Measurements from ENCODE around the gene HSD17B7. TPM values are rescaled to one million over a fixed set of nuclear protein-coding genes. Genes with fewer than 3 reads are reported as not detected.
A peak's percentile ranks its signal among the peaks of the same experiment; 100 is the strongest.

HSD17B7 gene
- total and polyA plus RNA-seq, 11 donors = 2.6 to 15.9 (median 4.0) TPM

DNA sequence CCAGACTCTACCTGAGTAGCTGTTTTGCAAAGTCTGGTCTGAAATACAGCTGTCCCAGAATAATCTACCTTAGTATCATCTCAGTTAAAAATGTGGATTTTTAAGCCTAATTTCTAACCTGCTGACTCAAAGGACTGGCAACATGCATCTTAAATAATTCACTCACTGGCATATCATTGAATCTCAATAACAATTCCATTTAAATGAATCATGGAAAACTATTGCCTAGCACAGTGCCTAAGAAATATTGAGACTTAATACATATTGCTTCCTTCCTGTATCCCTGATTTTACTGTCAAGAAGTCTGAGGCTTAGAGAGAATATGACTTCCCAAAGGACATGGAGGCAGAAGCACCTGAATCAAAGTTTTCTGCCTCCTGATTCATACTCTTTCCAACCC lies 67.3 kb downstream of the HSD17B7 start:
- ATAC-seq = no peak
- Histone ChIP-seq H3K36me3 (no peaks in the 10 kb centered on the region), H3K27ac (no peak overlapping the region), H3K27me3 (no peaks in the 10 kb centered on the region), H3K4me1 (peaks cover 0 to 16% (median 0%) of the 10 kb centered on the region in 12 donors), H3K9me3 (no peaks in the 10 kb centered on the region), H3K4me3 (no peak overlapping the region)
- DNase-seq = no peak
- intact Hi-C loops (cut with DNase I) = loop anchor here in 1 of 10 donors (5.0 kb wide), 2 partner anchors 209 to 319 kb away; partner anchors contain the start of gene RGS4
- TF ChIP-seq POLR2A (IDR thresholded peaks at IDR 0.05) (no peak), CTCF (IDR thresholded peaks at IDR 0.05) (no peak)

DNA sequence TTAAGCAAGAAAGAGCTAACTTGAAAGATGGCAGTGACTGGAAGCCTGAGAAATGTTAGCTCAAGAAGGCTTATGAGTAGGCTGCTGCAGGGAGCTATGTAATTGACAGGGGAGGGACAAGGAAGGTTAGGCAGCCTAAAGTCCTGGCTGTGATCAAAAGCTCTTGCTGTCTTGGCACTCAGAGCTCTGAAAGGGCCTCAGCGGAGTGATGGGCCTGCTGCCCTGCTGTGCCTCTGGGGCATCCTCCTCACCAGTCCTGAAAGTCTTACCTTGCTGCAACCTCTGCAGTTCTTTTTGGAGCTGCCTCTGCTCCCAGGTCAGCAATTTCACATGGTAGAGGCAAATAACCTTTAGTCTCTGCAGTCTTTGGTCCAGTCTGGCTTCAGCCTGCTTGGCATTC lies 68.7 kb downstream of the HSD17B7 start:
- no peak for TF ChIP-seq CTCF (IDR thresholded peaks at IDR 0.05)
- TF ChIP-seq POLR2A (IDR thresholded peaks at IDR 0.05) = no peak
- H3K36me3 ChIP-seq = no peaks in the 10 kb centered on the region
- peaks cover 0 to 16% (median 0%) of the 10 kb centered on the region in 12 donors for H3K4me1 ChIP-seq
- 64 to 77% (median 71%) methylated on average over 1 of the region's 1 CpG for WGBS, 4 donors
- DNase-seq (no peak), ATAC-seq (no peak)
- no peak overlapping the region for H3K27ac ChIP-seq
- no peaks in the 10 kb centered on the region for H3K9me3 ChIP-seq
- no peaks in the 10 kb centered on the region for H3K27me3 ChIP-seq
- no peak overlapping the region for H3K4me3 ChIP-seq
- intact Hi-C loops (cut with DNase I) = loop anchor here in 1 of 10 donors (5.0 kb wide), 2 partner anchors 208 to 318 kb away; partner anchors contain the start of gene RGS4

- peak in 4 of 5 donors; percentile 29 to 59 (median 47) for DNase-seq
- Histone ChIP-seq H3K4me3 (no peak within 1 kb of the TSS), H3K27ac (peak within 1 kb of the TSS in 7 of 12 donors; percentile 1 to 52 (median 38)), H3K27me3 (peaks cover 0 to 4% (median 0%) of the 10 kb centered on the region in 9 donors), H3K36me3 (no peaks in the 10 kb centered on the region), H3K4me1 (peaks cover 0 to 16% (median 0%) of the 10 kb centered on the region in 12 donors), H3K9me3 (no peaks in the 10 kb centered on the region)
- TF ChIP-seq POLR2A (IDR thresholded peaks at IDR 0.05) (no peak), CTCF (IDR thresholded peaks at IDR 0.05) (no peak)
- peak; percentile 86 to 97 (median 96) for ATAC-seq
- intact Hi-C loops (cut with DNase I) = no loop called here
- 35 to 40% (median 36%) methylated on average over 4 of the region's 4 CpGs for WGBS, 4 donors
These were observed 70.6 kb downstream of the HSD17B7 start, which contains the start of gene CCDC190 for GRCh38 chr1:162861101-162861500. CCDC190 (minus strand) TSS chr1:162861175; CDS start chr1:162859646, 1,529 bp downstream.

GRCh38 chr1:162861625-162862024 lies 71.1 kb downstream of the HSD17B7 start:
- no peak for DNase-seq
- Histone ChIP-seq H3K27ac (peak overlapping the region in 7 of 12 donors; percentile 1 to 52 (median 38)), H3K4me3 (no peak overlapping the region), H3K4me1 (peaks cover 0 to 16% (median 0%) of the 10 kb centered on the region in 12 donors), H3K36me3 (no peaks in the 10 kb centered on the region), H3K9me3 (no peaks in the 10 kb centered on the region), H3K27me3 (peaks cover 0 to 4% (median 0%) of the 10 kb centered on the region in 9 donors)
- no peak for TF ChIP-seq POLR2A (IDR thresholded peaks at IDR 0.05)
- no peak for TF ChIP-seq CTCF (IDR thresholded peaks at IDR 0.05)
- WGBS, 4 donors = 34 to 39% (median 36%) methylated on average over 5 of the region's 5 CpGs
- intact Hi-C loops (cut with DNase I) = no loop called here
- no peak for ATAC-seq

Other genes starting within 250 kb of the HSD17B7 start
- 10 to 100 TPM; 18.1 to 34.0 (median 21.1) TPM for gene UAP1, start 229.0 kb upstream of the HSD17B7 start, total RNA-seq
- gene UAP1, start 229.0 kb upstream of the HSD17B7 start, polyA plus RNA-seq = 10 to 100 TPM; 18.2 to 34.3 TPM
- 10 to 100 TPM; 16.4 to 55.3 (median 25.9) TPM for gene DDR2, start 158.2 kb upstream of the HSD17B7 start, total RNA-seq
- 1 to 10 TPM; 5.0 to 7.4 TPM for gene DDR2, start 158.2 kb upstream of the HSD17B7 start, polyA plus RNA-seq
- gene CCDC190, start 70.5 kb downstream of the HSD17B7 start, total RNA-seq = 1 to 10 TPM in 1 of 9 donors, under 1 TPM in 5, not detected in 3; 0.24 to 1.2 (median 0.39) TPM
- gene CCDC190, start 70.5 kb downstream of the HSD17B7 start, polyA plus RNA-seq = under 1 TPM; 0.06 to 0.11 TPM